Measurements from ENCODE around the gene GLYAT. TPM values are rescaled to one million over a fixed set of nuclear protein-coding genes. Genes with fewer than 3 reads are reported as not detected.

Gene GLYAT
- total RNA-seq, 6 experiments from 2014 or later = 62.2 to 399 (median 159) TPM

GRCh38 chr11:58675334-58676155 lies 56.2 kb downstream of the GLYAT start:
- WGBS (ENCODE audit: insufficient coverage, low coverage, low lambda C conversion rate, missing lambda C conversion rate) = 39% methylated on average over 12 of the region's 13 CpGs
- intact Hi-C loops (cut with DNase I) = no loop called here

GRCh38 chr11:58674609-58675008 lies 57.1 kb downstream of the GLYAT start:
- peak; percentile 60 to 89 (median 76) for ATAC-seq
- TF ChIP-seq, protein P1, sequence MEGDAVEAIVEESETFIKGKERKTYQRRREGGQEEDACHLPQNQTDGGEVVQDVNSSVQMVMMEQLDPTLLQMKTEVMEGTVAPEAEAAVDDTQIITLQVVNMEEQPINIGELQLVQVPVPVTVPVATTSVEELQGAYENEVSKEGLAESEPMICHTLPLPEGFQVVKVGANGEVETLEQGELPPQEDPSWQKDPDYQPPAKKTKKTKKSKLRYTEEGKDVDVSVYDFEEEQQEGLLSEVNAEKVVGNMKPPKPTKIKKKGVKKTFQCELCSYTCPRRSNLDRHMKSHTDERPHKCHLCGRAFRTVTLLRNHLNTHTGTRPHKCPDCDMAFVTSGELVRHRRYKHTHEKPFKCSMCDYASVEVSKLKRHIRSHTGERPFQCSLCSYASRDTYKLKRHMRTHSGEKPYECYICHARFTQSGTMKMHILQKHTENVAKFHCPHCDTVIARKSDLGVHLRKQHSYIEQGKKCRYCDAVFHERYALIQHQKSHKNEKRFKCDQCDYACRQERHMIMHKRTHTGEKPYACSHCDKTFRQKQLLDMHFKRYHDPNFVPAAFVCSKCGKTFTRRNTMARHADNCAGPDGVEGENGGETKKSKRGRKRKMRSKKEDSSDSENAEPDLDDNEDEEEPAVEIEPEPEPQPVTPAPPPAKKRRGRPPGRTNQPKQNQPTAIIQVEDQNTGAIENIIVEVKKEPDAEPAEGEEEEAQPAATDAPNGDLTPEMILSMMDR (IDR thresholded peaks at IDR 0.05) = no peak
- no peak for TF ChIP-seq POLR2A (IDR thresholded peaks at IDR 0.05)
- 42% methylated on average over 4 of the region's 12 CpGs for WGBS (ENCODE audit: insufficient coverage, low coverage, low lambda C conversion rate, missing lambda C conversion rate)
- peaks cover 0 to 4% (median 0%) of the 10 kb centered on the region in 4 donors for H3K4me1 ChIP-seq
- no peaks in the 10 kb centered on the region for H3K27me3 ChIP-seq
- DNase-seq = peak in 2 of 3 donors; percentile 40 to 62
- H3K9me3 ChIP-seq = no peaks in the 10 kb centered on the region
- H3K36me3 ChIP-seq = no peaks in the 10 kb centered on the region
- no peak overlapping the region for H3K27ac ChIP-seq
- H3K4me3 ChIP-seq = no peak overlapping the region
- intact Hi-C loops (cut with DNase I) = no loop called here

More at GRCh38 chr11:58675334-58676155, 56.2 kb downstream of the GLYAT start:
- Histone ChIP-seq H3K4me3 (no peak overlapping the region), H3K36me3 (no peaks in the 10 kb centered on the region), H3K27me3 (no peaks in the 10 kb centered on the region), H3K4me1 (peaks cover 0 to 4% (median 0%) of the 10 kb centered on the region in 4 donors), H3K9me3 (no peaks in the 10 kb centered on the region), H3K27ac (no peak overlapping the region)
- peak; percentile 82 to 86 (median 84) for DNase-seq
- peak; percentile 95 to 99 (median 97) for ATAC-seq
- no peak for TF ChIP-seq POLR2A (IDR thresholded peaks at IDR 0.05)
- TF ChIP-seq, protein P1 (IDR thresholded peaks at IDR 0.05) = peak; percentile 75 to 97 (median 94)

DNA sequence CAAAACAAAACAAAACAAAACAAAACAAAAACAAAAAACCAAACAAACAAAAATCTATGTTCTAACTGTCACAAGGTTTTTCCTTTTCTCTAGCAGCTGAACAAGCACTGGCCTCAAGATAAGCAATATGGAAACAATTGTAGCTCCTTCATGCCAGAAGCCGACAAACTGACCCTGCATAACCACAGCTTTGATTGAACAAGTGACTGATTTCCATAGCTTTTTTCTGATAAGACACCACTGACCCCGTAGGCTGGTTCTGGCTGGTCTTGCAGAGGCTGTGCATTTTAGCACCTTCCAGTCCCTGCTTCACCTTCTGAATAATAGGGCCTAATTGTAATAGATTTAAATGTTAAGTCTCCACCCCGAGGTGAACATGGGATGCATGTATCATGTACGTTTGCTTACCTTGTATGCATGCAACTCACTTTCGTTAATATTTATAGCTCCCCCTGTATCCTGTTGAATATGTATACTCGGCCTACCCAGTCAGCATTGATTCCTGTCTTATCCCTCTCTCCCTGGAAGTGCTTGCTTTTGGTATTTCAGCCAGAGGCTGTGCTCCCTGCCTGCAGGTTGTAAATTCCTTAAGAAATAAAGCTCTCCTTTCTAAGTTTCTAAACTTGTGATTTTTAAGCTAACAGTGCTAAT lies 59.6 kb downstream of the GLYAT start:
- intact Hi-C loops (cut with DNase I) = no loop called here
- TF ChIP-seq POLR2A (IDR thresholded peaks at IDR 0.05) = no peak
- TF ChIP-seq, protein P1 (IDR thresholded peaks at IDR 0.05) = no peak
- Histone ChIP-seq H3K27ac (no peak overlapping the region), H3K9me3 (no peaks in the 10 kb centered on the region), H3K36me3 (no peaks in the 10 kb centered on the region), H3K27me3 (no peaks in the 10 kb centered on the region), H3K4me1 (peaks cover 0 to 4% (median 0%) of the 10 kb centered on the region in 4 donors), H3K4me3 (no peak overlapping the region)
- WGBS (ENCODE audit: insufficient coverage, low coverage, low lambda C conversion rate, missing lambda C conversion rate) = 80% methylated on average over 5 of the region's 6 CpGs
- DNase-seq (no peak), ATAC-seq (no peak)

DNA sequence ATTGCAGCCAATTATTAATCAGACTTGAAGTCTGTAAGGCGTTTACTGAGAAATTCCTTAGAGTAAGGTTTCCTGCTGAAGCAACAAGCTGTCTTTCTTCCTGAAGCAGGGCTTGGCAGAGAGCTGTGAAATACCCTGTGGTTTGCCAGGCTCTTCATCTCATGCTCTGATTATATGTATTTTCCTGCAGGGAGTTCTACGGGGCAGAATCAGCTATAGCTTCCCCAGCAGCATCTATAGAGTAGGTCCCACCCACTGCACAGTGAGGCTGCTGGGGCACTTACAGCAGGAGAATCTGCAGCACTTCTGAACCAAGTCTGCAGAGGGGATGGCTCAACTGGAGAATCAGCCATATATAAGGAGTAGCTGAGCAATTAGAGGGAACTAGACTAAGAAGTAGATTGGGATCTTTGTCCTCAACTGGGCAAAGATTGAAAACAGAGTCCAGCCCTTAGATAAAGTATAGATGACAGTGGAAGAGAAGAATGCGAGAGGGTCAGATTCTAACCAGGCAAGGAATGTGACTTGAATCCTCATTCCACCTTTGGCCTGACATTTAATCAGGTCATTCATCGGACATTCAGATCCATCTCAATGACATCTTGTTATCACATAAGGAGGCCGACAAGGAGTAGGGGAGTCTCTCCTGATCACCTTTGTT lies 71.7 kb downstream of the GLYAT start:
- DNase-seq = no peak
- intact Hi-C loops (cut with DNase I) = loop anchor here (10.0 kb wide), 1 partner anchor 125 kb away; no protein-coding TSS in a partner anchor

More for the DNA sequence above, 71.7 kb downstream of the GLYAT start:
- Histone ChIP-seq H3K4me3 (no peak overlapping the region), H3K36me3 (no peaks in the 10 kb centered on the region), H3K9me3 (no peaks in the 10 kb centered on the region), H3K27ac (no peak overlapping the region), H3K27me3 (no peaks in the 10 kb centered on the region), H3K4me1 (no peaks in the 10 kb centered on the region)
- no peak for ATAC-seq
- no peak for TF ChIP-seq POLR2A (IDR thresholded peaks at IDR 0.05)
- TF ChIP-seq, protein P1 (IDR thresholded peaks at IDR 0.05) = no peak
- 67% methylated on average over 5 of the region's 5 CpGs for WGBS (ENCODE audit: insufficient coverage, low coverage, low lambda C conversion rate, missing lambda C conversion rate)

All from right lobe of liver (tissue), 6 donors.